Measurements from ENCODE around the gene RERE.
A peak's percentile ranks its signal among the peaks of the same experiment; 100 is the strongest.
"Not testable (repeated sequence)": the region's sequence is repeated elsewhere in the genome, so short reads cannot be mapped to it uniquely, and the experiment has no call there.

Gene RERE

GRCh38 chr1:8716238-8716637 lies 101.2 kb downstream of the RERE start:
- DNase-seq (ENCODE audit: low spot score): no peak

GRCh38 chr1:8714173-8714572 lies 103.3 kb downstream of the RERE start:
- no peak for DNase-seq (ENCODE audit: low spot score)

GRCh38 chr1:8712413-8713231 lies 104.8 kb downstream of the RERE start:
- DNase-seq (ENCODE audit: low spot score): peak; percentile 71

- peak; percentile 50 for DNase-seq (ENCODE audit: low spot score)
Observed at GRCh38 chr1:8711873-8712412, 105.5 kb downstream of the RERE start.

- no peak for DNase-seq (ENCODE audit: low spot score)
Observed at GRCh38 chr1:8711151-8711550, 106.3 kb downstream of the RERE start.

- DNase-seq (ENCODE audit: low spot score): no peak
Observed at GRCh38 chr1:8708259-8708658, 109.2 kb downstream of the RERE start.

GRCh38 chr1:8706995-8707396 lies 110.4 kb downstream of the RERE start:
- no peak for DNase-seq (ENCODE audit: low spot score)

GRCh38 chr1:8706291-8706690 lies 111.1 kb downstream of the RERE start:
- no peak for DNase-seq (ENCODE audit: low spot score)

- no peak for DNase-seq (ENCODE audit: low spot score)
Observed at GRCh38 chr1:8704866-8705506, 112.5 kb downstream of the RERE start.

GRCh38 chr1:8702850-8703810 lies 114.3 kb downstream of the RERE start:
- DNase-seq (ENCODE audit: low spot score): peak; percentile 95

- DNase-seq (ENCODE audit: low spot score): no peak
Observed at GRCh38 chr1:8702472-8702849, 115.0 kb downstream of the RERE start.

GRCh38 chr1:8701794-8702471 lies 115.5 kb downstream of the RERE start:
- peak; percentile 66 for DNase-seq (ENCODE audit: low spot score)

GRCh38 chr1:8699679-8700078 lies 117.8 kb downstream of the RERE start:
- no peak for DNase-seq (ENCODE audit: low spot score)

- DNase-seq (ENCODE audit: low spot score): no peak
Observed at GRCh38 chr1:8698937-8699447, 118.4 kb downstream of the RERE start.

GRCh38 chr1:8698012-8698630 lies 119.3 kb downstream of the RERE start:
- no peak for DNase-seq (ENCODE audit: low spot score)

GRCh38 chr1:8695442-8695841 lies 122.0 kb downstream of the RERE start:
- not testable (repeated sequence) for DNase-seq (ENCODE audit: low spot score)

GRCh38 chr1:8693107-8693506 lies 124.3 kb downstream of the RERE start:
- no peak for DNase-seq (ENCODE audit: low spot score)

GRCh38 chr1:8691662-8692061 lies 125.8 kb downstream of the RERE start:
- no peak for DNase-seq (ENCODE audit: low spot score)

- no peak for DNase-seq (ENCODE audit: low spot score)
Observed at GRCh38 chr1:8690253-8690525, 127.3 kb downstream of the RERE start.

- DNase-seq (ENCODE audit: low spot score): no peak
Observed at GRCh38 chr1:8689431-8690252, 127.8 kb downstream of the RERE start.
